ENCODE data around the gene RABEP1. TPM values are rescaled to one million over a fixed set of nuclear protein-coding genes. Genes with fewer than 3 reads are reported as not detected.

RABEP1 gene, protein sequence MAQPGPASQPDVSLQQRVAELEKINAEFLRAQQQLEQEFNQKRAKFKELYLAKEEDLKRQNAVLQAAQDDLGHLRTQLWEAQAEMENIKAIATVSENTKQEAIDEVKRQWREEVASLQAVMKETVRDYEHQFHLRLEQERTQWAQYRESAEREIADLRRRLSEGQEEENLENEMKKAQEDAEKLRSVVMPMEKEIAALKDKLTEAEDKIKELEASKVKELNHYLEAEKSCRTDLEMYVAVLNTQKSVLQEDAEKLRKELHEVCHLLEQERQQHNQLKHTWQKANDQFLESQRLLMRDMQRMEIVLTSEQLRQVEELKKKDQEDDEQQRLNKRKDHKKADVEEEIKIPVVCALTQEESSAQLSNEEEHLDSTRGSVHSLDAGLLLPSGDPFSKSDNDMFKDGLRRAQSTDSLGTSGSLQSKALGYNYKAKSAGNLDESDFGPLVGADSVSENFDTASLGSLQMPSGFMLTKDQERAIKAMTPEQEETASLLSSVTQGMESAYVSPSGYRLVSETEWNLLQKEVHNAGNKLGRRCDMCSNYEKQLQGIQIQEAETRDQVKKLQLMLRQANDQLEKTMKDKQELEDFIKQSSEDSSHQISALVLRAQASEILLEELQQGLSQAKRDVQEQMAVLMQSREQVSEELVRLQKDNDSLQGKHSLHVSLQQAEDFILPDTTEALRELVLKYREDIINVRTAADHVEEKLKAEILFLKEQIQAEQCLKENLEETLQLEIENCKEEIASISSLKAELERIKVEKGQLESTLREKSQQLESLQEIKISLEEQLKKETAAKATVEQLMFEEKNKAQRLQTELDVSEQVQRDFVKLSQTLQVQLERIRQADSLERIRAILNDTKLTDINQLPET
- total RNA-seq, result 28.4 and 37.5 TPM in 2 replicates

DNA sequence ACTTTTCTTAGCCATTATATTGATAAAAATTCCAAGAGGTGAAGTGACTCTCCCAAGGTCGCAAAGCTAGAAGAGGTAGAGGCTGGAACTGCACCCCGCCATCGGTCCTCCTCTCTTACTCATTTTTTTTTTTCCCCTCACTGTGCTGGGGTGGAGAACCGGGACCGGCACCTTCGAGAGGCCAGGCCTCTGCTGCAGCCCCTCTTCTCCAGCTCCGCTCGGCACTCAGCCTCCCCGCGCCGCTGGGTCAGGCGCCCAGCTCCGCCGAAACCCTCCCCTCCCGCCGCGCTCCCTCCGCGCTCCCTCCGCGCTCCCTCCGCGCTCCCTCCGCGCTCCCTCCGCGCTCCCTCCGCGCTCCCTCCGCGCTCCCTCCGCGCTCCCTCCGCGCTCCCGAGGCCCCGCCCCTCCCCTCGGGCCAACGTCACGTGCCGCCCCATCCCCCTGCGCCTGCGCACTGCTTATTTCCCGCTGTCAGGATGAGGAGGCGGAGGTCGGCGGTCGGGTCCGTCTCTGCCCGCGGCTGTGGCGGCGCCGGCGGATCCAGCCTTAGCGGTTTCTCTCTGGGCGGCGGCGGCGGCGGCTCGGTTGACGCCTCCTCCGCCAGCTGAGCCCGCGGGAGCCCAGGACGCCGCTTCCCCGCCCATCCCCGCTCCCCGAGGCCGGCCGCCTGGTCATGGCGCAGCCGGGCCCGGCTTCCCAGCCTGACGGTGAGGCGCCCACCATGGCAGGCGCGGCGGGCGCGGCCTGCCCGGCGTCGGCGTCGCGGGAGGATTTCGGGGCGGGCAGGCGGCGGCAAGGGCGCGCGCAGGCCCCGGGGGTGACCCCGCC lies at the start of gene RABEP1:
Gene RABEP1 (plus strand): TSS at position 471 of the 828 bp plus-strand sequence. CDS start 203 bp downstream, at position 674.

DNA sequence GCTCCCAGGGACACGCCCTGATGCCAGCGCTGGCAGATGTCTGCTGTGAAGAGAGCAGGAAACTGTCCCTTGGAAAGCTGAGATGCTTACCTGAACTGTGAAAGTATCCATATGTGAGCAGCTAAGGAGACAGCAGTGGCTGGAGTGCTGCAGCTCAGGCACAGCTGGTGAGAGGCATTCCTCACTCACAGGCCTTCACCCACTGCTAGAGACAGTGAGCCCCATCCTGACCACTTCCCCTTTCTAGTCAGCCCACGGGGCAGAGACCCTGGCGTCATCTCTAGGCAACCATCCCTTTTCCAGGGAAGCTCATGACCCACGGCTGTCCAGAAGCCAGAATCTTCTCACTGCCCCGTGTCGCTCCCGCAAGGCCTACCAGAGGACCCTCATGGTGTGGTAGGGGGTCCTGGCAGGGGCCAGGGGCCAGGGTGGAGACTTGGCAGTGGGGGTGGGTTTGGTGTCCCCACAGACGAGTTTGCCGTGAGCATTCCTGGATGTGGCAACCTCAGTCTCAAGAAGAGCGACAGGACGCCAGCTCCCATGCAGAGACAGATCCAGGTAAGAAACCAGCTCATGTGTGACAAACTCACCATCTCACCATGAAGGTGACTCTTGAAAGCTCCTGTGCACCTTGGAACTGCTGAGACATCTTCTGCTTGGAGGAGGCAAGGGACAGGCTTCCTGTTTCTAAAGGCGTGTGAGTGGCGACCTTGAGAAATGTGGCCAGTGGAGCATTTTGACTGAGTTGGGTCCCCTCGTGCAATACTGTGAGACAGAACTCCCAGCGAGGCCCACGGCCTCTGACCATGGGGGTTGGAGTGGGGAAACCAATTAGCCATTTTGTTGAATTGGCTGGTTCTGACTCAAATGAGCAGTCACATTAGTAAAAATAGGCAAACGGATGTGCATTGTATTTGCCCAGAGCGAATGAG lies 47.2 kb upstream of the RABEP1 start, which contains the start of gene SCIMP:
Gene SCIMP (minus strand): TSS at position 216 of the 932 bp plus-strand sequence. CDS start 105 bp downstream, at position 111.

DNA sequence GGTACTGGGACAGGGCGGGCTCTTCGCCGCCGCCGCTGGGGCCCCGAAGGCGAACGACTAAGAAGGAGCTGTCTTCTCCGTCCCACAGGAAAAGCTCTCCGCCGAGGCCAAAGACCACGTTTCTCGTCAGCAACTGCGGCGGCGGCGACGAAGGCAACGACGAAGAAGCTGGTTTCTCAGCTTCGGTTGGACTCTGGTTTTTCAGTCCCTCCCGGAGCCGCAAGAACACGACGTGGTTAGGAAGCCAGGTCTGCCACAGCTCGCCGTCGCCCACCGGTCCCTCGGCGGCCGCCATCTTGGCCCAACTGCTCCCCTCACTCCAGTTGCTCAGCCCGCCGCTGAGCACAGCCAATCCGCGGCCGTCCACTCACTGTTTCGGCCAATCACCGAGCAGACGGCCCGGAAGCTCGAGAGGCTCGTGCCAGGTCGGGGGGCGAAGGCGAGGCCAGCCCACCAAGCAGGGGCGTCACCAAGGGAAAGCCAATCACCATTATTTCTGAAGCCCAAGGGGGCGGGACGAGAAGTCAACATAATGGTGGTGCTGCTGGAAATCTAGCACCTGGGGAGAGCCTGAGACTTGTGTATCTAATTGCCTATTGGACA lies 137.4 kb downstream of the RABEP1 start, which contains the start of gene NUP88:
Gene NUP88 (minus strand): TSS at position 307 of the 603 bp plus-strand sequence. CDS start 12 bp downstream, at position 295.

DNA sequence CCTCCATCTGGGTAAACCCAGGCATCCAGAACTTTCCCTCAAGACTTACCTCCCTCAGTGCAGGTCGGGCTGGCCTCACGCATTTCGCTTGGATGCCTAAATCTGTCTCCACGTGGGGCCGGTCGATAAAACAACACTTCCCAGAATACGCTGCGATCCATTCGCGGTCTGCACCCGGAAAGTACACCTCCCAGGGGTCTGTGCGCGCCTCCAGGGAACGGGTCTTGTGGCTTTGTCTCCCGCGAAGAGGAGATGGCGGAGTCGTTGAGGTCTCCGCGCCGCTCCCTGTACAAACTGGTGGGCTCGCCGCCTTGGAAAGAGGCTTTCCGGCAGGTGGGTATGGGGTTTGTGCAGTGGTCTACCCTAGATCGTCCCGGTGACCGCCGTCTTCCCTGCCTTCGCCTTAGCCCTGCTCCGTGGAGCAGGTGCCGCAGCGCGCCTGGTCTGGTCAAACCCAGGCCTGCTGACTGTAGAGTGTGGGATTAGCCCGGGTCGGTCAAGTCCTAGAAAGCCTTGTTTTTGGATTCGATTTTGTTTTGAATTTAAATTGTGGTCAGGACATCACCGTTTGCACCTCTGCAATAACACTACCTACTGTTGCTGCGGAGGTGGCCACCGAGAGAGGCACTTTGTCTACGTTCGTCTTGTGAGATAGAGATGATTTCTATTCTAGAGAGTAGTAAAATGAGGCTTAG lies 138.0 kb downstream of the RABEP1 start, which contains the start of gene RPAIN:
Gene RPAIN (plus strand): TSS at position 224 of the 695 bp plus-strand sequence. CDS start 29 bp downstream, at position 253.

Other genes starting within 250 kb of the RABEP1 start
- 0.48 and 1.7 TPM in 2 replicates for gene SLC52A1, start 246.9 kb upstream of the RABEP1 start, total RNA-seq
- 0.43 and 0.48 TPM in 2 replicates for gene ZFP3, start 203.8 kb upstream of the RABEP1 start, total RNA-seq
- gene ZNF232, start 170.4 kb upstream of the RABEP1 start, total RNA-seq, result 5.3 and 5.5 TPM in 2 replicates
- gene USP6, start 166.3 kb upstream of the RABEP1 start, total RNA-seq, result not detected in 2 replicates
- gene ZNF594, start 90.4 kb upstream of the RABEP1 start, total RNA-seq, result 2.3 and 4.6 TPM in 2 replicates
- gene SCIMP, start 47.4 kb upstream of the RABEP1 start, total RNA-seq, result under 0.01 TPM in 1 of 2 replicates, not detected in the other
- gene NUP88, start 137.4 kb downstream of the RABEP1 start, total RNA-seq, result 85.1 and 104 TPM in 2 replicates
- gene RPAIN, start 137.9 kb downstream of the RABEP1 start, total RNA-seq, result 47.1 and 49.2 TPM in 2 replicates
- gene C1QBP, start 156.9 kb downstream of the RABEP1 start, total RNA-seq, result 324 and 401 TPM in 2 replicates
- gene DHX33, start 186.7 kb downstream of the RABEP1 start, total RNA-seq, result 12.0 and 13.6 TPM in 2 replicates
- gene DERL2, start 203.9 kb downstream of the RABEP1 start, total RNA-seq, result 16.4 and 24.6 TPM in 2 replicates
- gene MIS12, start 204.3 kb downstream of the RABEP1 start, total RNA-seq, result 14.5 and 18.3 TPM in 2 replicates